GM04503 (cell line): ENCODE data around the gene PDZD4.

ENCODE experiments used
- DNase-seq: peaks from one replicate; pipeline ENCODE4 v3.0.0-alpha.2; 2012; ENCODE audit warnings: low read depth

PDZD4 gene

GRCh38 chrX:153772316-153773217, 57.8 kb downstream of the PDZD4 start:
- no peak for DNase-seq

GRCh38 chrX:153771415-153772315, 58.7 kb downstream of the PDZD4 start:
- no peak for DNase-seq

- no peak for DNase-seq
Observed at GRCh38 chrX:153770601-153771414, 59.5 kb downstream of the PDZD4 start.

GRCh38 chrX:153769865-153770600, 60.3 kb downstream of the PDZD4 start:
- DNase-seq: no peak

GRCh38 chrX:153769158-153769864, 61.0 kb downstream of the PDZD4 start:
- no peak for DNase-seq

GRCh38 chrX:153768311-153769157, 61.8 kb downstream of the PDZD4 start:
- no peak for DNase-seq

- DNase-seq: no peak
Observed at GRCh38 chrX:153767674-153768055, 62.7 kb downstream of the PDZD4 start.

GRCh38 chrX:153766871-153767673, 63.3 kb downstream of the PDZD4 start:
- no peak for DNase-seq

GRCh38 chrX:153766098-153766817, 64.1 kb downstream of the PDZD4 start:
- DNase-seq: peak; percentile 19

- no peak for DNase-seq
Observed at GRCh38 chrX:153765138-153766079, 64.9 kb downstream of the PDZD4 start.

GRCh38 chrX:153764786-153765137, 65.6 kb downstream of the PDZD4 start:
- DNase-seq: no peak

GRCh38 chrX:153763989-153764755, 66.2 kb downstream of the PDZD4 start, which contains the start of gene PLXNB3:
Gene PLXNB3 (plus strand): TSS chrX:153764249. CDS start chrX:153765536, 1,287 bp downstream.
- DNase-seq: no peak

- no peak for DNase-seq
Observed at GRCh38 chrX:153763298-153763932, 66.9 kb downstream of the PDZD4 start.

GRCh38 chrX:153762626-153763173, 67.6 kb downstream of the PDZD4 start:
- no peak for DNase-seq

GRCh38 chrX:153761863-153762262, 68.5 kb downstream of the PDZD4 start:
- no peak for DNase-seq
